Measurements from ENCODE around the gene ELOVL1.

- TF ChIP-seq CTCF (IDR thresholded peaks at IDR 0.05), result no peak
- no peak for TF ChIP-seq POLR2AphosphoS5 (IDR thresholded peaks at IDR 0.05)
These were observed 45.3 kb downstream of the ELOVL1 start for GRCh38 chr1:43322506-43322905.

All from breast epithelium (tissue), 3 donors.